Mesodermal cell (in vitro differentiated cells): ENCODE results near the gene PGA5. TPM values are rescaled to one million over a fixed set of nuclear protein-coding genes. Genes with fewer than 3 reads are reported as not detected.
"Not testable (repeated sequence)": the region's sequence is repeated elsewhere in the genome, so short reads cannot be mapped to it uniquely, and the experiment has no call there.

ENCODE experiments used
- H3K27ac ChIP-seq: 2 replicates; pipeline ENCODE4 v1.7.0; 2013; ENCODE audit warnings: mild to moderate bottlenecking, low read depth, low read length, moderate library complexity; ENCODE audit not compliant: severe bottlenecking
- H3K36me3 ChIP-seq: 2 replicates; pipeline ENCODE4 v1.7.1; 2013; ENCODE audit warnings: mild to moderate bottlenecking, low read length, moderate library complexity; ENCODE audit not compliant: control insufficient read depth, insufficient read depth
- H3K4me1 ChIP-seq: one replicate; pipeline ENCODE4 v1.7.1; 2013; ENCODE audit warnings: mild to moderate bottlenecking, low read length; ENCODE audit not compliant: insufficient read depth, control insufficient read depth, poor library complexity, severe bottlenecking
- H3K4me3 ChIP-seq: 2 replicates; pipeline ENCODE4 v1.7.0; 2013; ENCODE audit warnings: low read length, control low read depth, mild to moderate bottlenecking; ENCODE audit not compliant: insufficient read depth, poor library complexity, severe bottlenecking; ENCODE audit errors: extremely low read depth
- H3K9me3 ChIP-seq: 2 replicates; pipeline ENCODE4 v1.7.1; 2013; ENCODE audit warnings: mild to moderate bottlenecking, low read length, moderate library complexity; ENCODE audit not compliant: control insufficient read depth
- WGBS, 2 experiments: methylation state at CpG; one replicate each; pipeline ENCODE4 v1.1.5; 2013; ENCODE audit warnings: missing lambda C conversion rate in 2 of 2; ENCODE audit not compliant: insufficient coverage in 2 of 2; 5-methylcytosine and 5-hydroxymethylcytosine counted together
- polyA plus RNA-seq, 2 experiments: library from polyadenylated mRNA; stranded (reverse); fragments of 50-300 nt; gene quantifications; one replicate each; pipeline ENCODE4 v1.2.3, GENCODE V29; 2013

Gene PGA5
- polyA plus RNA-seq (2013, experiment 1 of 2), result 0.92 TPM
- polyA plus RNA-seq (2013, experiment 2 of 2), result not detected

- not testable (repeated sequence) for H3K36me3 ChIP-seq, H3K4me3 ChIP-seq, H3K4me1 ChIP-seq, H3K9me3 ChIP-seq, H3K27ac ChIP-seq
- no CpG with 5 or more reads among the region's 8 CpGs for WGBS, 2 experiments
Observed at GRCh38 chr11:61240875-61241274, at the start of gene PGA5. PGA5 (plus strand) TSS chr11:61241175; CDS start chr11:61241227, 52 bp downstream.

GRCh38 chr11:61193596-61193995 is 47.4 kb upstream of the PGA5 start:
- Histone ChIP-seq H3K9me3 (peaks cover 9% of the 10 kb centered on the region), H3K27ac (no peak overlapping the region), H3K4me3 (no peak overlapping the region), H3K36me3 (no peaks in the 10 kb centered on the region), H3K4me1 (no peaks in the 10 kb centered on the region)
- WGBS, 2 experiments, result 53 to 65% methylated on average over 8 to 9 of the region's 12 CpGs

DNA sequence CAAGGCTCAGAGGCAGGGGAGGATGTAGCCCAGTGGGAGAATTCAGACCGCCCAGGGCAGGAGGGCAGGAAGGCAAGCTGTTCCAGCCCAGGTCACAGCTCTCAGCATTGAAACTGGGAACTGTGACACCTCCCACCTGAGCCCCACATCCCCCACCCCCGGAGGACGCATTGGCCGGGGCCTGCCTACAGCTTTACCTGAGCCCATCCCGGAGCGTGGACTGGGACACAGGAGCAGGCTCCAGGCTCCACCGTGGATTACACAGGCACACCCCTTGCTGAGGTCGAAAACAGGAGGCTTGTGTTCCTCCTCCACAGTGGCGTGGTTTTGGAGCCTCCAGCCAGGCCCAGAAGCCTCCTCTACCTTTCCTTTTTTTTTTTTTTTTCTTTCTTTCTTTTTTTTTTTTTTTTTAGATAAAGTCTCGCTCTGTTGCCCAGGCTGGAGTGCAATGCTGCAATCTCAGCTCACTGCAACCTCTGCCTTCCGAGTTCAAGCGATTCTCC is 46.8 kb upstream of the PGA5 start:
- H3K4me1 ChIP-seq, result no peaks in the 10 kb centered on the region
- no peak overlapping the region for H3K4me3 ChIP-seq
- H3K27ac ChIP-seq, result no peak overlapping the region
- H3K9me3 ChIP-seq, result peaks cover 9% of the 10 kb centered on the region
- WGBS, 2 experiments, result 78 to 86% methylated on average over 6 to 9 of the region's 12 CpGs
- H3K36me3 ChIP-seq, result no peaks in the 10 kb centered on the region

GRCh38 chr11:61194981-61195695 is 45.8 kb upstream of the PGA5 start:
- Histone ChIP-seq H3K27ac (no peak overlapping the region), H3K36me3 (no peaks in the 10 kb centered on the region)
- WGBS, 2 experiments, result 85 to 87% methylated on average over 5 to 7 of the region's 7 CpGs

DNA sequence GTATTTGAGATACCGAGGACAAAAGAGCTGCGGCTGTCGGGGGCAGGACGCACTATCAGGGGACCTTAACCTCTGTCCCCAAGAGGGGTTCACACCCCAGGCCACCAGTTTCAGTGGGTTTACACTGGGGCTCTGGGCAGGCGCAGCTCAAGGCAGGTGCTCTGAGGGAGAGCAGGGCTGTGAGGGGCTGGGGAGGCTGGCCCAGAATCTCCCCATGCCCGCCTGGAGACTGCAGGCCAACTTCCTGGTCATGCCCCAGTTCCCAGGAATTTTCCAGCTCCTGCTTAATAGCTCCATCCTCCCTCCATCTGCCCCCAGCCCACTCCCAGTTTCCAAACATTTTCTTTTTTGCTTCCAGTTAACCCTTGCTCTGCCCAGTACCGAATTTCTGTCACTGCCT is 45.3 kb upstream of the PGA5 start:
- Histone ChIP-seq H3K27ac (no peak overlapping the region), H3K9me3 (peaks cover 8% of the 10 kb centered on the region), H3K36me3 (no peaks in the 10 kb centered on the region), H3K4me1 (no peaks in the 10 kb centered on the region), H3K4me3 (no peak overlapping the region)
- 91 to 93% methylated on average over 5 to 6 of the region's 7 CpGs for WGBS, 2 experiments

More at GRCh38 chr11:61194981-61195695, 45.8 kb upstream of the PGA5 start:
- no peaks in the 10 kb centered on the region for H3K4me1 ChIP-seq
- H3K4me3 ChIP-seq, result no peak overlapping the region
- peaks cover 9% of the 10 kb centered on the region for H3K9me3 ChIP-seq

GRCh38 chr11:61198361-61198760 is 42.6 kb upstream of the PGA5 start:
- Histone ChIP-seq H3K9me3 (no peaks in the 10 kb centered on the region), H3K36me3 (no peaks in the 10 kb centered on the region), H3K27ac (no peak overlapping the region), H3K4me3 (no peak overlapping the region), H3K4me1 (no peaks in the 10 kb centered on the region)
- 75 to 81% methylated on average over 4 to 5 of the region's 6 CpGs for WGBS, 2 experiments

DNA sequence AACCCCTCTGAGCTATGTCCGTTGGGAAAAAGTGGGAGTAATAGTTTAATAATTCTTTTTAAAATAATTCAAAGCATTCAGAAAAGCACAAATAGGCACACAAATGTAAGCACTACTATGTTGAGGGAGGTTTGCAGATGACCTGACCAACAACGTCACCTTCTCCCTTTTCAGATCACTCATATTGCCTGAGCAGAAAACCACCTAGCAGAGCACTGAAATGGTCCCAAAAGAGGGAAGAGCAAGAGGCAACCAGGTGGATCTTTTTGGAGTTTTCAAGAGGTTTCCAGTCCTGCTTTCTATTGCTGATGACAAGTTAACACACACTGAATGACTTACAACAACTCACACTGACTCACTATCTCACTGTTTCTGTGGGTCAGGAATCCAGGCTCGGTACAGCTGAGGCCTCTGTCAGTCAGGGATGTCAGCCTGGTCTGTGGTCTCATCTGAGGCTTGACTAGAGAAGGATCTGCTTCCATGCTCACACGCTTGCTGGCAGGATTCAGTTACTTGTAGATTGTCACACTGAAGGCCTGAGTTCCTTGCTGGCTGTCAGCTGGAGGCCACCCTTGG is 41.9 kb upstream of the PGA5 start:
- Histone ChIP-seq H3K27ac (no peak overlapping the region), H3K4me1 (no peaks in the 10 kb centered on the region), H3K9me3 (no peaks in the 10 kb centered on the region), H3K36me3 (no peaks in the 10 kb centered on the region), H3K4me3 (no peak overlapping the region)
- WGBS, 2 experiments, result 94 to 96% methylated on average over 2 to 3 of the region's 4 CpGs

DNA sequence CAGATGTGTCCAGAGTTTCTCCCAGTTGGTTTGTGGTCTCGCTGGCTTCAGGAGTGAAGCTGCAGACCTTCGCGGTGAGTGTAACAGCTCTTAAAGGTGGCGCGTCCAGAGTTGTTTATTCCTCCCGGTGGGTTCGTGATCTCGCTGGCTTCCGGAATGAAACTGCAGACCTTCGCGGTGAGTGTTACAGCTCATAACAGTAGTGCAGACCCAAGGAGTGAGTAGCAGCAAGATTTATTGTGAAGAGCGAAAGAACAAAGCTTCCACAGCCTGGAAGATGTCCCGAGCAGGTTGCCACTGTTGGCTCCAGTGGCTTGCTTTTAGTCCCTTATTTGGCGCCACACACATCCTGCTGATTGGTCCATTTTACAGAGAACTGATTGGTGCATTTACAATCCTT is 39.5 kb upstream of the PGA5 start:
- Histone ChIP-seq H3K9me3 (no peaks in the 10 kb centered on the region), H3K27ac (no peak overlapping the region), H3K4me3 (no peak overlapping the region), H3K4me1 (no peaks in the 10 kb centered on the region), H3K36me3 (no peaks in the 10 kb centered on the region)
- 97 to 98% methylated on average over 10 to 12 of the region's 14 CpGs for WGBS, 2 experiments

GRCh38 chr11:61202950-61203746 is 37.8 kb upstream of the PGA5 start, which contains the start of gene PGA3:
PGA3 (plus strand) TSS chr11:61203515; CDS start chr11:61203565, 50 bp downstream.
- not testable (repeated sequence) for H3K4me3 ChIP-seq, H3K27ac ChIP-seq, H3K4me1 ChIP-seq, H3K9me3 ChIP-seq, H3K36me3 ChIP-seq
- WGBS, 2 experiments, result 77 to 85% methylated on average over 3 to 9 of the region's 18 CpGs

GRCh38 chr11:61203873-61204272 is 37.1 kb upstream of the PGA5 start:
- not testable (repeated sequence) for H3K4me1 ChIP-seq, H3K36me3 ChIP-seq, H3K9me3 ChIP-seq, H3K27ac ChIP-seq, H3K4me3 ChIP-seq
- WGBS, 2 experiments, result no CpG with 5 or more reads among the region's 5 CpGs
